Measurements from ENCODE around the gene NUDT14.

NUDT14 gene

DNA sequence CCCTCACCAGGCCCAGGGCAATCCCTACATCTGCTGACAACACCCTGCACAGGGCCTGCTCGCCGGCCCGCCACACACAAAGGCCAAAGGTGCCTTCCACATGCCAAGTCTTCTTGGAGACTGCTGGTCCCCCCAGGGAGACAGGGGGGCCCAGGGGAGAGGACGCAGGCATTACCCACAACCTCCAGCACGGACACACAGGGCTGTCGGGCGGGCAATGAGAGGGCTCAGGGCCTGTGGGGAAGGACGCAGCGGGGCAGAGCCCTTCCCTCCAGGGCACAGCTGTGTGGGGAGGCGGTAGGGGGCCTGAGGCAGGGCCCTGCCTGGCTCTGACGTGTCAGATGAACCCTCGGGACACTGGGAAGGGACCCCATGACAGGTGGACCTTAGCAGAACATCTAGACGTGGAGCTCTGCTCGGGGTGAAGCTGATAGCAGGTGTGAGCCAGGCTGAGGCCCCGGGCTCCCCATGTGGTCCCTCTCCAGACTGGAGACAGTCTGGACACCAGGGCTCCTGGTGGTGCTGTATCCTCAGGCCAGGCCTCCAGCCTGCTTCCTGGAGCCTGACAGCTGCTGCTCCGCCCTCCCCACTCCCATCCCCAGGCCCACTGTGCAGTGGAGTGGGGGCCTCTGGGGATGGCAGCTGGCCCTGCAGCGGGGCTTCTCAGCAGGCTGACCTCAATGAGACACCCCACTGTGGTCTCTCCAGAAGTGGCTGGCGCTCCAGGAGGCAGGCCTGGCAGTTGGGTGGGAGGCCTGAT is 31.6 kb upstream of the NUDT14 start:
- DNase-seq (ENCODE audit: low read depth in 2 of 2): no peak

- no peak for DNase-seq (ENCODE audit: low read depth in 2 of 2)
These were observed 30.6 kb upstream of the NUDT14 start for GRCh38 chr14:105211758-105212089.

DNA sequence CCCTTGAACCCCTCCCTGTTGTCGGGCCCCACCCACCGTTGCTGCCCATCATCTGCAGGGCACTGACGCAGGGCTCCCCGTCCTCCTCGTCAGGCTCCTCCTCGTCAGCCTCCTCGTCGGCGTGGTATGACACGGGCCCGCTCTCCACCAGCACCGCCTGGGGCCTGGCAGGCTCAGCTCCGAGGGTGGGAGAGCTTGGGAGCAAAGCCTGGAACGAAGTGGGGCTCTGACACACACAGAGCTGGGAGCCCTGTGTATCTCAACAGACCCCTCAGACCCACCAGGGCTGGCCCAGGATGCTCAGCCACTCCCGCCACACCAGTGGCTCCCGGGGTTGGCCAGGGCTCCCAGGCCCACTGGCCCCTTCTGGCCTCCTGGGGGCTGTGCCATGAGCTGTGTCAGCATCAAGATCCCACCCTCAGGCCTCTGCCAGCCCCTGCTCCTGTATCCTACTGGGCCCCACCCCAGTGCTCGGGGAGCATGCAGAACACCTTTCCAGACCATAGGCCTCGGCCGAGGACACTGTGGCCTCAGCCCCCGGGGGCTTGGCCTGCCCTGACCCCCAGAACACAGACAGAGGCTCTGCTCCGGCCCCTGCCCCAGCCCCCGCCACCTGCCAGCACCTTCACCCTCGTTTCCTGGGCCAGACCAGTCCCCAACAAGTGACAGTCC is 30.1 kb upstream of the NUDT14 start:
- DNase-seq (ENCODE audit: low read depth in 2 of 2): no peak

DNA sequence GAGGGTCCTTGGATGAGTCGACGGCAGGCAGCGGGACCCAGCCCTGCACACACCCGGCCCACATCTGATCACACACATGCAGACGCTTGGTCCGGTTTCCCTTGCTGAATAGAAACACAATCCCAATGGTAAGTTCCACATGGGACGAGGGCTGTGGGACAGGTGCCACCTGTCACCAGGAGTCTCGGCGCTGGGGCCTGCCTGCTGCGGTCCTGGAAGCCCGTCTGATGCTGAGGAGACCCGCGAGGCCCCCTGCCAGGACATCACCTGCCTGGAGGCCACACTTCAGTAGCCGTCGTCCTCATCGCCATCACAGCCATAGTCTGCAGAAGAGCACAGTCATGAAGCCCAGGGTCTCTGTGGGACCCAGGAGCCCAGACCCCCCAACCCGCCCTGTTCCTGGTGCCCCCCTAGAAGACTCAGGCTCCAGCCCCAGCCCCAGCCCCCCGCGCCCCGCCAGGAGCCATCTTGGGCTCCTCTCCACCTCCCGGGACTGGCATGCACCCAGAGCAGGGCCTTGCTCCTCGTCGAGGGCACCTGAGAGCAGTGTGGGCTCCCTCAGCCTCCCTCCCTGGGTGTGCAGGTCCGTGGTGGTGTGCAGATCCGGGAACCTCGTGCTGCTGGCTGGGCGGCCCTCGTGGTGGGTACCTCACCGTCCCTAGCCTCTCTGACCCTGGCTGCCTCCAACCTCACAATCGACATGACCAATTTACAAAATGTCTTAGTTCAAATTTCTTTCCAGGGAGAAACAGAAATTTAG is 29.3 kb upstream of the NUDT14 start:
- no peak for DNase-seq (ENCODE audit: low read depth in 2 of 2)

- no peak for DNase-seq (ENCODE audit: low read depth in 2 of 2)
These were observed 28.5 kb upstream of the NUDT14 start for GRCh38 chr14:105209646-105210045.

DNA sequence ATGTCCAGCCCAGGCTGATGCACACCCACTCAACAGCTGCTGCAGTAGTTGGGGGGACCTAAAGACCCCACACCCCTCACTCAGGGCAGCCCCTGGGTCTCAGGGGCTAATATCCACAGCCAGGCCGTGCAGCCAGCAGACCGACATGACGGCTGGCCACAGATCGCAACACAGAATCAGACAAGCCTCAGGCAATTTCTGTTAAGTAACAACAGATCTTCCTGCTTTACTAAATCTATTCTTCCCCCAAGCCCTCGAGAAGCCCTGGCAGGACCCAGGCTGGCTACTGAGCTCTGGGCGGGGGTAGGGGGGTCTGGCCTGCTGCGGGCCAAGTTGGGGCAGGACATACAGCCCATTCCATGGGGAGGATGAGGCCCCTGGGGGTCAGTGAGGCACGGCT is 28.0 kb upstream of the NUDT14 start:
- no peak for DNase-seq (ENCODE audit: low read depth in 2 of 2)

DNA sequence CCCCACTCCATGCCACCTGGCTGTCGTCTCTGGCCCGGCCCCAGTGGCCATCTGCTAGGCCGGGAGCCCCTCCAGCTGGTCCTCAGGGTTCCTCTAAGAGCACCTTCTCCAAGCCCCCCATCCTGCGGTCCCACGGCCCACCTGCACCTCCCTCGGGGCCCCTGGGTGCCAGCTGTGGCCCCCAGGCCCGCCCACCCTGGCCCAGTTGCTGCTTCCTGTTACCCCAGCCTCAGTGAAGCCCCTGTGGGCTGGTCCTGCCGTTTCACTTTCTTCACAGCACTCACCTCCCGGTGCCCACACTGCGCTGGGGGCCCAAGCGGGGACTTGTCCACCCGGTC is 27.6 kb upstream of the NUDT14 start:
- no peak for DNase-seq (ENCODE audit: low read depth in 2 of 2)

GRCh38 chr14:105207996-105208737 is 27.1 kb upstream of the NUDT14 start:
- DNase-seq (ENCODE audit: low read depth in 2 of 2): no peak

DNA sequence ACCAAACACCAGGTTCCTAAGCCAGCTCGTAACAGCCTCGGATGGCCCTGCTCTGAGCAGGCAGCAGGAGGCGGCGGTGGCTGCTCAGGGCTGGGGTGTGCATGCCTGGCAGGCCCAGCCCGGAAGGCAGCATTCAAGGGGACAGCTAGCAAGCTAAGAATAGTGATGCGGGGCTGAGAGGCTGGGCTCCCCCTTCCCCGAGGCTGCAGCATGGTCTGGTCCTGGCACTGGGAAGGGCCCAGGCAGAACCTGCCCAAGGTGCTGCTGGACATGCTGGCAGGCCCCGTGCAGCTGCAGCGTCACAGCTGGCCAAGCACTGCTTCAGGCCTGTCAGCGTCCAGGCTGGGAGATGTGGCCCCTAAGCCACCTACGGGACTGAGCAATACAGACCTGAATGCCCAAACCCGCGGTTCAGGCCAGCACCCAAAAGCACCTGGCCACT is 26.4 kb upstream of the NUDT14 start:
- no peak for DNase-seq (ENCODE audit: low read depth in 2 of 2)

- DNase-seq (ENCODE audit: low read depth in 2 of 2): no peak
These were observed 25.8 kb upstream of the NUDT14 start for GRCh38 chr14:105206873-105207272.

- DNase-seq (ENCODE audit: low read depth in 2 of 2): no peak
These were observed 24.6 kb upstream of the NUDT14 start for GRCh38 chr14:105205673-105206208.

DNA sequence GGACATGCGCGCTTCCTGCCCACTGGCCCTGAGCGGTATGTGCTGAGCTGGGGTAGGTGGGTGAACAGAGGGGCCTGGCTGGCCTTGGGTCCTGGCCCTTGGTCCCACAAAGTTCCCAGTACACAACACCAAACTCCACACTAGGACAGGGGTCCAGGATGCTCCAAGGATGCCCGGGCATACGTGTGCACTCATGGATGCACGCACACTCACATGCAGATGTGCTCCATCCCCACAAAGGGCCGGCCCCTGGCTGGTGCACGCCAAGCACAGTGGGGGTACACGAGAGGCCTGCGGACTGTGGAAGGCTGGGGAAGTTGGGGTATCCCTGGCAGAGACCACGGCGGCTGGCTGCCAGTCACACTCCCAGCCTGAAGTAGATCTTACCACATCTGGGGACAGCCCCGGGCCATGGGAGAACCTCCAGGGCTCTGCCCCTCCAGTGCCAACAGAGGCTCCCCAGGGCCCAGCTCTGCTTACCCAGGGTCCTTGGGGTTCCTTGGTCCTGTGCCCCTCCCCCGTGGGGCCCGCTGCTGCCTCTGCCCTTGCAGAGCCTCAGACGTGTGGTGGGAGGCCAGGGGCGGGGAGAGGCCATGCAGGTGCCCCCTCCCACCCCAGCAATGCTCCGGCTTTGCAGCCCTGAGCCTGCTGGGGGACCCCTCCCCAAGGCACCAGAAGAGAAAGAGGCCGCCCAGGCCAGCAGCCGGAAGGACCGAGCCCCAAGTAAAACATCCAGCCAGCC is 24.0 kb upstream of the NUDT14 start:
- no peak for DNase-seq (ENCODE audit: low read depth in 2 of 2)

DNA sequence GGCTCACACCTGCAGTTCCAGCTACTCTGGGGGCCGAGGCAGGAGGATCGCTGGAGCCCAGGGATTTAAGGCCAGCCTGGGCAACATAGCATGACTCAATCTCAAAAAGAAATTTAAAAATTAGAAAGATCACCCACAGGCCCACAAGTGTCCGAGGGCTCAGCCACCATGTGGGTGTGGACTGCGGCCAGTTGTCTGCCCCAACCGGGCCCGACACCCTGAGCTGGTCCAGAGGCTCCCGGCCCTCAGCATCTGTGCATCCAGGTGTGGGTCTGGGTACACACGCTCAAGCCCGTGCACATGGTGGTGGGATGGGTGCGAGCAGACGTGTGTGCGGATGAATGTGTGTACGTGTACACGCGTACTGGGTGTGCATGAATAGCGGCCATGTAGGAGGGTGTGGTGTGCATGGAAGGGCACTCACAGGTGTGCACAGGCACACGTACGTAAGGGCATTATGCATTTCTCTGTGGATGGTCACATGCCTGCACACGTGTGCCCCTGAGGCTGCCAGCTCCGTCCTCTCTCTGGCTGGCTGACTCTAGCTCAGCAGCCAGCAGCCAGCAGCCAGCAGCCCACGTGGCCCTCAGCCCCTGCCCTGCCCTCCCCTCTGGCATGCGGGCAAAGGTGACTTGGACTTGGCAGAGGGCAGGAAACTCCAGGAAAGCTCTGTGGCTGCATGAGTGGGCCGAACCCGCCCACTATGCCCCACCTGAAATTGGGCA is 23.3 kb upstream of the NUDT14 start:
- no peak for DNase-seq (ENCODE audit: low read depth in 2 of 2)

- DNase-seq (ENCODE audit: low read depth in 2 of 2): no peak
These were observed 22.6 kb upstream of the NUDT14 start for GRCh38 chr14:105203701-105204100.

DNA sequence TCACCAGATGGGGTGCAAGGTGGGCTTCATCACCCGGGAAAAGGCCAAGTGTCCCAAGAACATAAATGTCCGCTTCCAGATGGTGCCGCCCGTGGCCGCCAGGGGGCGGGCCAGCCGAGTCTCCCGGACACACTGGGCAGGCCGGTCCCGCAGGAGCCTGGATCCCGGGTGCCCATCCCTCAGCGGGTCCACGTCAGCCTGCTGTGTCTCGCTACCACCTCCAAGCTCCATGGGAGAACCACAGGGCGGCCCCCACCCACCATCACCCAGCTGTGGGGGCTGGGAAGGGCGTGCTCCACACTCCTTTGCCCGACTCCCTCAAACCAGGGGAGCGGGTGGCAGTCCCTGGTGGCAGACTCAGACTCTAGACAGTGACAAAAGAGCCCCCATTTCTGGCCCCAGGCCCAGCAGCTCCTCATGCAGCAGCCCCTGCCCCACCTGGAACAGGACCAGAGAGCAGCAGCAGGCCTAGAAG is 22.0 kb upstream of the NUDT14 start:
- peak; percentile 19 to 40 for DNase-seq (ENCODE audit: low read depth in 2 of 2)

GRCh38 chr14:105201925-105202513 is 20.9 kb upstream of the NUDT14 start:
- DNase-seq (ENCODE audit: low read depth in 2 of 2): no peak

DNA sequence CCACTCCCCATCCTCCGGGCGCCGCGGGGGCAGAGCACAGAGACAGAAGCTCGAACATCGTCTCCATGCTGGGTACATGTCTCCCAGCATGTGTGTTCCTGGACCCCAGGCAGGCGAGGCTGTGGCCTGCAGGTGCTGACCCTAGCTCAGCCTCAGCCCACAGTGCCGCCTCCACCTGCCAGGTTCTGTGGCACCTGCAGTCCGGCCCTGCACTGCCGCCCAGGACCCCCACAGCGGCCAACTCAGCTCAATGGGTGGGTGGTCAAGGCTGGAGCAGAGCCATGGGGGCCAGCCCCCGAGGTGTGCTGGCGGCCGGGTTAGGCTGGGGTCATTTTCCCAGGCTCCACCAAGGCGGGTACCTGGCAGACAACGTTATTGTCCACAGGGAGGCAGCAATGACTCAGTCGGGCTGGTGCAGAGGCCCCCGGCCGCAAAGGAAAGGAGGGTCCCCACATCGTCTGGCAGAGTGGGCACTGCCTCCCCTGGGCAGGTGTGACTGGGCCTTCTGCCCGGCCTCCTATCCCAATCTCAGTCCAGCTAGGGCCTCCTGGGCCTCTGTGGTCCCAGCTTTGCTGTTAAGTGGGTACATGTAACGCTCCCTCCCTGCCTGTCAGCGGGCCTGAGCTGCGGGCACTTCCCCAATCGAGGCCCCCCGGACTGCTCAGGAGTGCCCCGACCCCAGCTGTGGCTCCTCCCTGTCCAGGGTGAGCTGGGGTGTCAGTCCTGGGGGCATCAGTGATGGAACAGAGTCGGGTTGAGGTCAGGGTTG is 20.2 kb upstream of the NUDT14 start:
- DNase-seq (ENCODE audit: low read depth in 2 of 2): no peak

DNA sequence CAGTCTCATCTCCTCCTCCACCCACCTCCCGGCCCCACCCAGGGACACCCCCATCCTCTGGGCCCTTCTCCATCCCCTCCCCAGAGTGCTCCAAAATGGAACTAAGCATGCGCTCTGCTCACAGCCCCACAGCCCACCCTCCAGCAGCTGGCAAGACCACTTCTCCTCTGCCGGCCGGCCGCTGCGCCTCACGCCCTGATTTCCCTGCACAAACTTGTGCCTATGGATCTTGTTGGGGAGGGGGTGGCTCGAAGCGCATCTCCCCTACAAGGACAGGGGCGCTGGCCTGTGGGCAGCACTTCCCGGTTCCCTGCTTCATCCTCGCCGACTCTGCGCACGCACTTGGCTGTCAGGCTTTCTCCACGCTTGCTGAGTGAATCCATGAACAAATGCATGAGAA is 19.5 kb upstream of the NUDT14 start:
- DNase-seq (ENCODE audit: low read depth in 2 of 2): no peak

DNA sequence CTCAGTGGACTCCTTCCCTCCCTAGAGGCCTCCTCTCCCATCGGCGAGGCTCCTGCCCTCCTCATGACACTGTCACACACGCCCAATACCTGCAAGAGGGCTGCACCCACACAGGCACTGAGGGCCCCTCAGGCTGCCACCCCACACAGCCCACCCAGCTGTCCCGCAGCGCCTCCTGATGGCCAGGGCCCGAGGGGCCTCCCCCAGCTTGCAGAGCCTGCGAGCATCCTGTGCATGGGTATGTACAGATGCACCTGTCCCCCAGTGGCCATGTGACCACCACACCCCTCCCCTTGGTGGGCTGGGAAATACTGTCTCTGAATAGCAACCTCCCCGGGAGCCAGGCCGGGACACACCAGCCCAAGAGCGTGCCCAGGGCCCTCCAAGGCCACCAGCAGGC is 19.0 kb upstream of the NUDT14 start:
- DNase-seq (ENCODE audit: low read depth in 2 of 2): no peak

Data from stimulated activated CD8-positive, alpha-beta memory T cell treated with anti-CD3 and anti-CD28 coated beads, Interleukin-7, amount 100 ng/mL, for 1 hour (primary cell).